ENCODE measurements around the gene NINJ1.

GRCh38 chr9:93081081-93081529 is 52.9 kb downstream of the NINJ1 start:
- TF ChIP-seq CTCF (IDR thresholded peaks at IDR 0.05) (no peak), POLR2A (IDR thresholded peaks at IDR 0.05) (no peak)
